ENCODE data around the gene POT1. TPM values are rescaled to one million over a fixed set of nuclear protein-coding genes. Genes with fewer than 3 reads are reported as not detected.

POT1 gene
- total RNA-seq, 1 donor from 2014 or later, result 26.2 TPM

- DNase-seq (ENCODE audit: low read depth in 2 of 2), result no peak
Measured at GRCh38 chr7:124773938-124774337, 155.7 kb downstream of the POT1 start.

GRCh38 chr7:124773339-124773738, 156.3 kb downstream of the POT1 start:
- no peak for DNase-seq (ENCODE audit: low read depth in 2 of 2)

Other genes with a start within 250 kb of the POT1 start
- gene GPR37, start 164.0 kb downstream of the POT1 start, total RNA-seq, result 0.13 TPM in 2 replicates

Measured in dermis microvascular lymphatic vessel endothelial cell (primary cell).